ENCODE data around the gene ANKRD6.
"Not testable (repeated sequence)": the region's sequence is repeated elsewhere in the genome, so short reads cannot be mapped to it uniquely, and the experiment has no call there.

ANKRD6 gene

DNA sequence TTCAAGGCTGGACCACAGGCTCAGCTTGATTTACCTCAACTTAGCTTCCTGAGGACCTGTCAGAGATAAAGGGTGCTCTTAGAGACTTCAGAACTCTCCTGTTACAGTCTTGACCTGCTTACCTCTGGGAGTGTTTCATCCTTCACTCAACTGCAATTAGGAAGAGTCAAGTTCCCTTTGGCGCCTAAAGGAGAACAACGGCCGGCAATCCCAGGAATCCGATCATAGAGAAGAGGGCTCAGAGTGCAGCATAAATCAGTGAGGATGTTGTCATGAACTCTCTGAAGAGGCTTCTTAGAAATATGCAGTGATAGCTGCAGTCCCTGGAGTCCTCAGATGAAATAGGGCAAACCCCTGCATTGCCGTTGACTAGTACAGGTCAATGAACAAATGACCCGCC lies 169.2 kb downstream of the ANKRD6 start:
- DNase-seq (ENCODE audit: low spot score), result no peak

DNA sequence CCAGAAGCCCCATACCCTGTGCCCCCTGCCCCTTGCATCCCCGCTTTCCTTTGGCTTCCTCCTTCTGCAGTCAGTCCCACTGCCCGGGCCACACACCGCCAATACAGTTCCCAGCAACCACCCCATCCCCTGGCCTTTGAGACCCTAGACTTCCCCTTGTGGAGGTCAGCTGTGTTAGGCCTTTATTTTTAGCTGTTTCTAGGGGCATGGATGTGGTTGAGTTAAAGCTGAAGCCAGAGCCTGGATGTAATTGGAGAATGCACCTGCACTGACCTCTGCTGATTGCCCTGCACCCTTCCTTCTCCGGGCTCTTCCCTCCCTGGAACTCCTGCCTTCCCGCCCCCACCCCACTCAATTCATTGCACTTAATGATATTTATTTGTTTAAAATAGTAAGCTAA lies 171.7 kb downstream of the ANKRD6 start:
- DNase-seq (ENCODE audit: low spot score), result no peak

DNA sequence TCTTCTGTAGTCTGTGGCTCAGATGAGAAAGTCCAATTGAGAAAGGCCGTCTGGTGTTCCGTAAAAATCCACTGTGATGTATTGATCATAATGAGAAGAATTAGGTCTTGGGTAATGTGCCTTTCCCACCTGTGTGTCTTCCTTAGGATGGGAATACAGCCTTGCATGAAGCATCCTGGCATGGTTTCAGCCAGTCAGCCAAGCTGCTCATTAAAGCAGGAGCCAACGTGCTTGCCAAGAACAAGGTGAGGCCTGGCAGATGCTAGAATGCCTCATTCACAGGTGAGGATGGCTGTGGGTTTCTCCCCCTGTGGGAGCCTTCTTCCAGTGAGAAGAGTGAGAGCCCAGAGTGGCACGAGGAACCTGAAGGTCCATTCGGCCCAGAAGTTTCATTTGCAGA lies 172.9 kb downstream of the ANKRD6 start:
- DNase-seq (ENCODE audit: low spot score), result no peak

DNA sequence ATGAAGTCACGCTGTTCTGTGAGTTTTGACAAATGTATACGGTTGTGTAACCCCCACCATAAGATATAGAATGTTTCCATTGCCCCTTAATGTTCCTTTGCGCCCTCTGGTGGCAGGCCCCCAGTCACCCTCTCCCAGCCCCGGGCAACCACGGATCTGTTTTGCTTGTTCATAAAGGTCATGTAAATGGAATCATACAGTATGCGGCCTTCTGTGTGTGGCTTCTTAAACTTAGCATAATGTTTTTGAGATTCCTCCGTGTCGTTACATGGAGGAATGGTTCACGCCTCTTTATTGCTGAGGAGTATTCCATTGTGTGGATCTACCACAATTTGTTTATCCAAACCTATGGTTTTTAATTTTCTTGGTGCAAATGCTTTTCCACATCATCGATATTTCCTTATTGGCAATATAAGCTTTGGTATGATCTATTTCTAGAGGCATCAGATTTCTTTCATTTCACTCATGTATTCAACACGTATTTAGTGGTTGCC lies 177.2 kb downstream of the ANKRD6 start:
- peak; percentile 25 for DNase-seq (ENCODE audit: low spot score)

DNA sequence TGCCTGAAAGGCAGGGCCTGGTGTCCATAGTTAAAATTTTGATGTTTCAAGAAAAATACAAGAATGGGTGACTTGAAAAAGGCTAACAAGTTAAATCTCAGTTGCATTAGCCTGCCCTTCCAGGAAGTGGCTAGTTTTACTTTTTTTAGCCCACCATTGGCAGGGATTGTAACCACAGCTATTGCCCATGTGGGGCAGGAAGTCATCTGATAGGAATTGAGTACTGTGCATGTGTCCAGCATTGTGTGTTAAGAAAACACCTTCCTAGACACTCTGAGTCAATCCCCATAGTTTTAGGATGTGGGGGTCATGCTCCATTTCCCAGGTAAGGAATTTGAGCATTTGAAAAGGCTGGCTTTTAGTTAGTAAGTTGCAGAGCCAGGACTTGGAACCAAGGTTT lies 178.7 kb downstream of the ANKRD6 start:
- DNase-seq (ENCODE audit: low spot score), result no peak

DNA sequence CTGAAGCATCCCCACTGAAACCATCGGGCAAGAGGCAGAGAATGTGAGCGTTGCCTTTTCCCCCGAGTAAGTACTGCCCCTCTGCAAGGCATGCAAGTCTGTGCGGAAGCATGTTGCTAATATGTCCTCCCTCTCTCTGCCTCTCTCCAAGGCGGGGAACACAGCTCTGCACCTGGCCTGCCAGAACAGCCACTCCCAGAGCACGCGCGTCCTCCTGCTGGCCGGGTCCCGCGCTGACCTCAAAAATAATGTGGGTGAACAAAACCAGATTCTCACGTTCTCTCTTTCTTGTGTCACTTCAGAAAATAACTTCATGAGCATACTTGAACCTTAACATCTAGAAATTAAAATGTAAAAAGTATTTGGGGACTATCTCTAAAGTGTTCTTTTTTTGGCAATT lies 179.2 kb downstream of the ANKRD6 start:
- DNase-seq (ENCODE audit: low spot score), result no peak

DNA sequence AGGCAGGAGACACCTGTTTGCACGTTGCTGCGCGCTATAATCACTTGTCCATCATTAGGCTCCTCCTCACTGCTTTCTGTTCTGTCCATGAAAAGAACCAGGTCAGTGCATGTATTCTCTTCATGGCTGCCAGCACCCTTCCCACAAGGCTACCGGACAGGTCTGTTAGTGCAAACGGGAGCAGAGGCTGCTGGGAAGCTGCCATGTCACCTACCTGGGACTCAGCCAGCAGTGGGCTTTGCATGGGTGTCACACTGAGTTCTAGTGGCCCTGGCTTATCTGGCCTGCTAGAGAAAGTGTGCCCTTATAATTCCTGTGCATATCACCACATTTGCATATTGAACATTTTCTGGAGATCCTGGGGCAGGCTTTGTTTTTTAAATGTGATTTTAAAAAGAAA lies 180.8 kb downstream of the ANKRD6 start:
- no peak for DNase-seq (ENCODE audit: low spot score)

DNA sequence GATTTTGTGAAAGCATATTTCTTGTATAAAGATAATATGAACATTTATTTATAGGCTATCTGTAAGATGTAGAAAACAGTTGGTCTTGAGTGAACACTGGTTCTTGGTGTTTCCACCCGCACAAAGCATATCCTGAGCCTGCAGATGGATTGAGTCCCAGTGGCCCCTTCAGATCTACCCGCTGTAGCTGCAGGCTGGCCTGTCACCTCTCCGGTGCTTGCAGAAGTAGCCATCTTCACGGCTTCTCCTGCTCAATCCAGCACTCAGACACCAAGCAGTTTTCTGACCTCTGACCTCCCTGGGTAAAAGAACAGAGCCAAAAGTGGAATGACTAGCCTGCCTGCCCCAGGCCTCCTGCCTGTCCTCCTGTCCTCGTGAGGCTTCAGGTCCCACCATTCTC lies 182.9 kb downstream of the ANKRD6 start:
- DNase-seq (ENCODE audit: low spot score), result no peak

DNA sequence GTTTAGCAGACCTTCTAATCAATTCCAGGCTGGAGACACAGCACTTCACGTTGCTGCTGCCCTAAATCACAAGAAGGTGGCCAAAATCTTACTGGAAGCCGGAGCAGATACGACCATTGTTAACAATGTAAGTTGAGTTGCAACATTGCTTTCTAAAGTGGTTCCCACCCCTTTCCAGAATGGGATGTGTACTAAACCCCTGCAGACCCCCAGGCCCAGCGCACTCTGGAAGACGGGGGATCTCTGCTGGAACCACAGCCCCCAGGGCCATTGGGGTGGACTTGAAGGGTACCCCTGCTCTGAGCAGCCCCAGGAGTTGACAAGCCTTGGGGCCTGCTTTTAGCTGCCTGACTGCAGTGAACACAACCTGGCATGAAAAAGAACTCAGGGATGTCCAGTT lies 183.6 kb downstream of the ANKRD6 start:
- DNase-seq (ENCODE audit: low spot score), result no peak

DNA sequence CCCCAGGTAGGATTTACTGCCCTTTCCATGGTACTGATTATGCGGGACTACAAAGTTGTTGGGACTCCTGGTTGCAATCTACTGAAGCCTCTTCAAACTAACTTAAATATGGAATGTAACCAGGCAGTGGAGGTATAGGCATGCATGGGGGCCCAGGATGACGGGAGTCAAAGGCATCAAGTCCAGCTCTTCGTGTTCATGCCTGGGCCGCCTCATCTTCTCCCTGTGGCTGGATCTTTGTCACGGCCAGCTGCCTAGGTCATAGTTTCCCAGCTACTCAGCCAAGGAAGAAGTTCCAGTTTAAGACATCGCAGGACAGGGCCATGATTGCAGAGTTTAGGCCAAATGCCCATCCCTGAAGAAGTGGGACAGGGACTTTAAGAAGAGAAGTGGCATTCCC lies 185.1 kb downstream of the ANKRD6 start:
- DNase-seq (ENCODE audit: low spot score), result no peak

DNA sequence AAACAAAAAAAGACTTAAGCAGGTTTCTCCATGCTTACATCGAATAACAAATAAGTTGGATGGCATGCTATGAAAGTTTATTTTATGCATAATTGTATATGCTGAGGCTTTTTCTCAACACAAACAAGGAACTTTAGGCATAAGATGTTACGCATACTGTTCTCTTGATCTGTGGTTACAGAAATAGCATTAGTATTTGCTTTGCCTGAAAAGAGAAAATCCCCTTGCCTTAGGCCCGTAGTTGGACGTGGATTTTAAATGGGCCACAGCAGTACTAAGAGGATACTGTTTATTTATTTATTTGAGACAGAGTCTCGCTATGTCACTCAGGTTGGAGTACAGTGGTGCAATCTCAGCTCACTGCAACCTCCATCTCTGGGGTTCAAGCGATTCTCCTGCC lies 186.6 kb downstream of the ANKRD6 start:
- DNase-seq (ENCODE audit: low spot score), result no peak

DNA sequence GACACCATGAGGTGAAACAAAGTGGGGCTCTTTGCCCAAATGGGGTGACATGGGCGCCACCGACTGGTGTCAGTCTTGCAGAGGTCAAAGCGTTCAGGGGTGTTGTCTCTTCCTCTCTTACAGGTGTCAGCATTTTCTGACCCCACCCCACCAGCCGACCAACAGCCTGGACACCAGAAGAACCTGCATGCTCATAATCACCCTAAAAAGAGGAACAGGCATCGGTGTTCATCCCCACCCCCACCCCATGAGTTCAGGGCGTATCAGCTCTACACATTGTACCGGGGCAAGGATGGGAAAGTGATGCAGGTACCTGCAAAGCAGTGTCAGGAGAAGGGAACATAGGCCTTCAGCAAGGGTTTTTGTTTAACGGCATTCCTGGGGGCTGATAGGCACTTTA lies 190.8 kb downstream of the ANKRD6 start:
- no peak for DNase-seq (ENCODE audit: low spot score)

DNA sequence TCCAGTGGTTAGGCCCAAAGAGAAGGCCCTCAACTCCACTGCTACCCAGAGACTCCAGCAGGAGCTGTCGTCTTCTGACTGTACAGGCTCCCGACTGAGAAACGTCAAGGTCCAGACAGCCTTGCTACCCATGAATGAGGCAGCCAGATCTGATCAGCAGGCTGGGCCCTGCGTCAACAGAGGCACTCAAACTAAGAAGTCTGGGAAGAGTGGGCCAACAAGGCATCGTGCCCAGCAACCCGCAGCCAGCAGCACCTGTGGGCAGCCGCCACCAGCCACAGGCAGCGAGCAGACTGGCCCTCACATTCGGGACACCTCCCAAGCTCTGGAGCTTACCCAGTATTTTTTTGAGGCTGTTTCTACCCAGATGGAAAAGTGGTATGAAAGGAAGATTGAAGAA lies 197.5 kb downstream of the ANKRD6 start:
- no peak for DNase-seq (ENCODE audit: low spot score)

DNA sequence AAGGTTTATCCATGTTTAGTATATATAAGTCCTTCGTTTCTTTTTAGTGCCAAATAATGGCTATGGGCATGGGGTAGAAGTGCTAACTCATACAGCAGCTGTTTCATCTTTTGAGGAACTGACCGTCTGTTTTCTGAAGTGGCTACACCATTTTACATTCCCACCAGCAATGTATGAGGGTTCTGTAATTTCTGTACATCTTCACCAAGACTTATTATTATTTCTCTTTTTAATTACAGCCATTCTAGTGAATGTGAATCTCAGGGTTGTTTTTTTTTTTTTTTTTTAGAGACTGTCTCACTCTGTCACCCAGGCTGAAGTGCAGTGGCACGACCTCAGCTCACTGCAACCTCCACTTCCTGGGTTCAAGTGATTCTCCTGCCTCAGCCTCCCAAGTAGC lies 203.5 kb downstream of the ANKRD6 start:
- DNase-seq (ENCODE audit: low spot score), result not testable (repeated sequence)

DNA sequence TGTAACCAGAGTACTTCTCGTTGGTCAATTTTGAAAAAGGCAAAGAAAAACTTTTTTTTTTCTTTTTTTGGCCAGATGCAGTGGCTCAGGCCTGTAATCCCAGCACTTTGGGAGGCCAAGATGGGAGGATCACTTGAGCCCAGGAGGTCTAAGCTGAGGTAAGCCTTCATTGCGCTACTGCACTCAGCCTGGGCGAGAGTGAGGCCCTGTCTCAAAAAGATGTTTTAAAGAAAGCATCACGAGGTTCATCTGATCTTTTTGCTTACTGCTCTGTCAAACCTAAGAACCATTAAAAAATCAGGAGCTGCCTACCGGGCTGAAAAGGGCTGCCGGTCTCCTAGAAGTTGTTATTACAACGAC lies 205.0 kb downstream of the ANKRD6 start:
- DNase-seq (ENCODE audit: low spot score), result no peak

DNA sequence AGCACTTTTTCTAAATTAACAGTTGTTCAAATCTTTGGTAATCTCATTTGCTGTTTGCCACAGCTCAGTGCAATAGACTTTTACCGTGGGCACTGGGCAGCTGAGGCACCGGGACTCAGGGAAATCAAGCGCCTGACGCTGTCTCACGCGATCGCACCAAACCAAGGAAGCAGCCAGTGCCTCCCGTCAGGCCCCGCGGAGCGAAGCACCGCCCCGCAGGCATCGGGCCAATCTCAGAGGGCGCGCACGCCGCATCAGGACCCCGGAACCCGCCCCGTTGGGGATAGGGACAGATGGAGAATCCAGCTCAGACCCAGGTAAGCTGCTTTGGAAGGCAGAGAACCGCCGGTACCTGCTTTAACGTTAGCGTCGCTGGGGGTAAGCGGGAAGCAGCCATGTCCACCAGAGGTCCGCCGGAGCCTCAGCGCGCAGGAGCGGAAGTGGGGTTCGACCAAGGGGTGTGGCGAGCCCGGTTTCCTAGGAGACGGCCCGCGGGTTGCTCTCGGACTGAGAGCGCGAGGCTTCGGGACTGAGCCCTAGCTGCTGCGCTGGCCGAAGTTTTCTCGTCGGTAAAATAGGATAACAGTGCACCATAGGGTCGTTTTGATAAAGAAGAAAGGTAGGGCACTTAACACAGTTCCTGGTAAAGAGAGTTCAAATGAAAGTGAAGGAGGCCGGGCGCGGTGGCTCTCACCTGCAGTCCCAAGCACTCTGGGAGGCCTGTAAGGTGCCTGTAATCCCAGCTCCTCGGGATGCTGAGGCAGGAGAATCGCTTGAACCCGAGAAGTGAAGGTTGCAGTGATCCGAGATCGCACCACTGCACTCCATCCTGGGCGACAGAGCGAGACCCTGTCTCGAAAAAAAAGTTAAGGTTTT lies 205.6 kb downstream of the ANKRD6 start, which contains the start of gene LYRM2:
LYRM2 (minus strand) TSS at position 428 of the 876 bp plus-strand sequence; CDS start at position 397, 31 bp downstream.
- peak; percentile 94 for DNase-seq (ENCODE audit: low spot score)

DNA sequence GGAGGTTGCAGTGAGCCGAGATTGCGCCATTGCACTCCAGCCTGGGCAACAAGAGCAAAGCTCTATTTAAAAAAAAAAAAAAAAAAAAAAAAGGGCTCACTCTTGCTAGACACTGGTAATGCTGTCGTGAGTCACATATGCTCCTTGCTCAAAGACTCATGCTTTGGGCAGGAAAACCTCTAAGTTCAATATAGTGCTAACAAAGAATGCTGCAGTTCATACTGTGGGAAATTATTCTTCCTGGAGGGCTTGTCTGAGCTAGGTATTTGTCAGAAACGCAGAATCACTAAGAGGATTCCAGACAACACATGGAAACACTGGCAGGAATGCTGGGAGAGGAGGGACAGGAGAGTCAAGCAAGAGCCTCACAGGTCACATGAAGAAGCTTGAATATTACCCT lies 207.9 kb downstream of the ANKRD6 start:
- peak; percentile 69 for DNase-seq (ENCODE audit: low spot score)

DNA sequence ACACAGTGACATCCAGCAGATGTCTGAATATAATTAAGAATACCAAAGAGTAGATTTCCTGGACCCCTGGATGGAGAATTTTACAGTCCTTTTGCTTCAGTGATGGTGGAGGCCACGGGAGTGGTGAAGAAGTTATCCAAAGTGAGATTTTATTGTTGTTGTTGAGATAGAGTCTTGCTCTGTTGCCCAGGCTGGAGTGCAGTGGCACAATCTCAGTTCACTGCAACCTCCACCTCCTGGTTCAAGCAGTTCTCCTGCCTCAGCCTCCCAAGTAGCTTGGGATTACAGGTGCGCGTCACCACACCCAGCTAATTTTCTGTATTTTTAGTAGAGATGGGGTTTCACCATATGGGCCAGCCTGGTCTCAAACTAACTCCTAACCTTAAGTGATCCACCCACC lies 208.6 kb downstream of the ANKRD6 start:
- not testable (repeated sequence) for DNase-seq (ENCODE audit: low spot score)

DNA sequence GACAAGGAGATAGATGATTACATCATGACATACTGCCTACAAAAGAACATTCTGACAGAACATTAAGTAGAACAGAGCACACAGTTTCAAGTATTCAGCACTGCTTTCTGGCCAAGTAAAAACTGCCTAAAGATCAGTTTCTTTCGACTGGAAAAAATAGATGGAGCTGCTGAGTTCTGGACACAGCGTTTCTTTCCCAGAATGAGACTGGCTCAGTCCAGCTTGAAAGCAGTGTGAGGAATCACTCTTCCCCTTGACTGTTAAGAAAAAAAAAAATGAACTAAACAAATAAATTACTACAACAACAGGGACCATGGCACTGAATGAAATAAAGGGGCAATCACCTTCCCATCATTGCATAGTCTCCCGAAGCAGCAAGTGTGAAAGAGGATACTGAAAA lies 210.0 kb downstream of the ANKRD6 start:
- no peak for DNase-seq (ENCODE audit: low spot score)

DNA sequence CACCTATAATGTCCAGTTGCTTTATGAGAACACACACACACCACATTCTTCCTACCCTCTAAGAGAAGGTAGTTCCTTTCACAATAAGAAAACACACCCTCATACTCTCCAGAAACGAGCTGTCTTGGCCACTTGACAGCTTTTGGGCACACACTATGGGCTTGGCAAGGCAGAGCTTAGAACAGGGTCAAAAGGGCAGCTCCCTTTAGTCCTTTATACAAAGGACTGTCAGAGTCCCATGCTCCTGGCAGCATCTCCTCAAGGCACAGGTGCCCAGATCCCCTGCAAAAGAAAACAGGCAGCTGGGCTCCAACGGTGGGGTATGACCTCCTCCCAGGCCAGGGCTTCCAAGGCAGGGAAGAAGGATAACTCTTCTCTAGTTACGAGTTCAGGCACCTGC lies 210.5 kb downstream of the ANKRD6 start:
- DNase-seq (ENCODE audit: low spot score), result no peak

DNA sequence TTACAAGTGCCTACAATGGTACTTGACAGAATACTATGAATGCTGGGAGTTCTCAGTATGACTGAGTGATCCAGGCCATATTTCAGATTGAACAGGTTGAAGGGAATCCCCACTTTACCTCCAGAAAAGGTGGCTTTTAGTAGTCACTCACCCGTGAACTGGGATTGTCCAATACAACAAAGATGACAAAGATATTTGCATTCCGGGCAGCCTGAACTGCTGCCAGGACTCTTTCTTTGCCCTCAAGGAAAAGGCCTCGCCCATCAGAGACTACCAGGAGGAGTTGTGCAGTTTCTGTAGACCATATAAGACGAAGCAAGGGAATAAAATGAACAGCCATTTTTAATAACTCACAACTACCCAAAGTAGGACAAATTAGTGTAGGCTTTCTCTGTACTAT lies 211.9 kb downstream of the ANKRD6 start:
- DNase-seq (ENCODE audit: low spot score), result no peak

DNA sequence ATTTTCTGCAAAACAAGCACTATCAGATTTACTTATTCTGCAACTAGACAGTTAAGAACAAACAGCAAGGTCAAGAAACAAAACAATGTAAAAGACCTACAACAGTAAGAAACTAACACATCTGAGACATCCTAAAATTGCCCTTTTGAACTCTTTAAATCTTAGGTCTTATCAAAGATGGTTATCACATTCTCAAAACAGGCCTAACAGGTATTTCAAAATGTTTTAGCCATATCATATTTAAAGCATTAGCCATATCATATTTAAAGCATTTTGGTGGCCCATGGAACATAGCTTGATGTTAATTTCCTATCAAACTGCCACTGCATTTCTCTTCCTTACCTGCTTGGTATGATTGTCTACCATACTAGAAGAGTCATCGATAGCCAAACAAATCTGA lies 216.7 kb downstream of the ANKRD6 start:
- DNase-seq (ENCODE audit: low spot score), result no peak

DNA sequence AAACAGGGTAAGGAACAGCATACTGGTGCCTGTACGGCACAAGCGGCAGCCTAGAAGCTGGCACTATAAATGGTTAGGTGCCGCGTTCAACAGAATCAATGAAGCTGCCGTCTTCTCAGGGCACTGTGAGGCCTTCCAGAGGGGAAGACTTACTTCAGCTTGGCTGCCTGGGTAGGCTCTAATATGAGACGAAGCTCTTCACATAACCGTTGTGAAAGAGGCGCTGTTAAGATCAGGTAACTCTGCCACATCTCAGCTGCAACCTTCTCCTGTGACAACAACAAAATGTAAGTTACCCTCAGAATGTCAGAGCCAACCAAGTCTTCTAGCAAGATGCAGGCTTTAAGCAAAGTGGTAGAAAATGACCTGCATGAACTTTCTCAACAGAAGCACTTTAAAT lies 217.6 kb downstream of the ANKRD6 start:
- no peak for DNase-seq (ENCODE audit: low spot score)

DNA sequence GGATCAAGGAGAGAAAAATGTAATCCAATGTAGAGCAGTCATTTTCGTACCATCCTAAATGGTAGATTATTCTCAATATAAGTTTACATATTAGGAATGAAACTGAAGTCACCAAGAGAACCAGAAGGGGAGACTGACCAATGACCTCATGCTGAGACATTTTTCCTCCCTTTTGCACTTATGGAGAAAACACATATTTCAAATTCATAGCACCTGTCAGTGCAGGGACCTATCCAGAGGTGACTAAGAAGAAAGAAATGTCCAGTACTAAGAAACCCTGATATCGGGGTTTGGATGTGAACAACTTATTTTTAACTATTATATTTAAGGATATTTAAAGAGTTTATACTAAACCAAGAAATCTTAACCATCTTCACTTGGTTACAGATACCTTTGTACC lies 222.2 kb downstream of the ANKRD6 start:
- peak; percentile 50 for DNase-seq (ENCODE audit: low spot score)

Measured in RKO (cell line).